NCI-H460 (cell line): ENCODE results near the gene GRAPL. TPM values are rescaled to one million over a fixed set of nuclear protein-coding genes. Genes with fewer than 3 reads are reported as not detected.
"Not testable (repeated sequence)": the region's sequence is repeated elsewhere in the genome, so short reads cannot be mapped to it uniquely, and the experiment has no call there.

Experiments
- DNase-seq: peaks from one replicate; pipeline ENCODE4 v3.0.0-alpha.2; 2016; ENCODE audit warnings: low read depth; ENCODE audit errors: extremely low read depth
- total RNA-seq: library from RNA; depleted of rRNA; stranded (reverse); fragments of >200 nt; shearing (Covaris generic); gene quantifications from 2 replicates; pipeline ENCODE4 v1.2.3, GENCODE V29; 2014; rRNA removed

The GRAPL gene
- total RNA-seq, 1 experiment from 2014 or later: not detected

GRCh38 chr17:19187883-19188869, 60.8 kb downstream of the GRAPL start:
- DNase-seq: not testable (repeated sequence)

DNA sequence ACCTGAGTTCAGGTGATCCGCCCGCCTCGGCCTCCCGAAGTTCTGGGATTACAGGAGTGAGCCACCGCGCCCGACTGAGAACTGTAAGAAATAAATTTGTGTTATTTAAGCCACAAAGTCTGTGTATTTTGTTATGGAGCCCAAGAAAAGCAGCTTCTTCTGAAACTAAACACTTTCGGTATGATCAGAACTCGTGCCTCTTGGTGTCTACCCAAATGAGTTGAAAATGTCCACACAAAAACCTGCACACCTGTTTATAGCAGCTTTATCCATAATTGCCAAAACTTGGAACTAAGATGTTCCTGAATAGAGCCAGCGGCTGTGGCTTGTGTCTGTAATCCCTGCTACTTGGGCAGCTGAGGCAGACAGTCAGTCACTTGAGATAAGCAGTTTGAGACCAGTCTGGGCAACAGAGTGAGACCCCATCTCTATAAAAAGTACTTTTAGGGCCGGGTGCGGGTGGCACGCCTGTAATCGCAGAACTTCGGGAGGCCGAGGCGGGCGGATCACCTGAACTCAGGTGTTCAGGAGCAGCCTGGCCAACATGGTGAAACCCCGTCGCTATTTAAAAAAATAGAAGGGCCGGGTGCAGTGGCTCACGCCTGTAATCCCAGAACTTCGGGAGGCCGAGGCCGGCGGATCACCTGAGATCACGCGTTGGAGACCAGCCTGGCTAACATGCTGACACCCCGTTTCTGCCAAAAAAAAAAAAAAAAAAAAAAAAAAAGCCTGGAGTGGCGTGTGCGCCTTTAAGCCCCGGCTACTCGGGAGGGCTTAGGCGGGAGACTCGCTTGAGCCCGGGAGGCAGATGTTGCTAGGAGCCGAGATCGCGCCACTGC, 61.7 kb downstream of the GRAPL start:
- DNase-seq: not testable (repeated sequence)

DNA sequence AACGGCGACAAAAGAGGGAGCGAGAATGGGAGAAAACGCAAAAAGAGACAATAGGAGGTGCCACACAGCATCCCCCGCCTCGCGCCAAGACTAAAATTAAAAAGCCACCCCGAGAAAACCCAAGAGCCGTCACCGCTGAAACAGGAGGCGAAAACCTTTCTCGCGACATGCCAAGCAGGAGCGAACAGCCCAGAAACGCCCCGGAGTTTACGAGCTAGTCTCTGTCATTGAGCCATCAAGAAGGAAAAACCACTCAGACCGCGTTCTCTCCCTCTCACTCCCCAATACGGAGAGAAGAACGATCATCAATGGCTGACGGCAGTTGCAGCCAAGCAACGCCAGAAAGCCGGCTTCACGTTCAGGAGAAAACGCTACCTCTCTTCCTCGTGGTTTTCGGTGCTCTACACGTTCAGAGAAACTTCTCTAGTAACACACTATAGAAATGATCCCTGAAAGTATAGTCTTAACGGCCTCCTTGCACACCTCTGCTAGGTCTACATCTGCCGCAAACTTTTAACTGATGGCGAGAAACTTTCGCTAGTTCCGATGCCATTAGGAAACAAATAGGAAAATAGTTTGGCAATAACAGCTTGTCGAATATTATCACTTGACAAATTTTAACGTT, 62.5 kb downstream of the GRAPL start:
- not testable (repeated sequence) for DNase-seq

- not testable (repeated sequence) for DNase-seq
Observed at GRCh38 chr17:19196382-19197204, 69.2 kb downstream of the GRAPL start.

- not testable (repeated sequence) for DNase-seq
Observed at GRCh38 chr17:19202448-19202847, 75.1 kb downstream of the GRAPL start.

GRCh38 chr17:19203429-19203828, 76.0 kb downstream of the GRAPL start:
- not testable (repeated sequence) for DNase-seq

Other genes starting within 250 kb of the GRAPL start
- not detected in 2 replicates for gene SLC5A10, start 175.4 kb upstream of the GRAPL start, total RNA-seq
- 17.8 and 19.1 TPM in 2 replicates for gene FAM83G, start 122.8 kb upstream of the GRAPL start, total RNA-seq
- gene GRAP, start 80.6 kb upstream of the GRAPL start, total RNA-seq: not detected in 2 replicates
- 19.4 and 25.0 TPM in 2 replicates for gene EPN2, start 109.8 kb downstream of the GRAPL start, total RNA-seq
- 20.2 and 20.6 TPM in 2 replicates for gene B9D1, start 235.1 kb downstream of the GRAPL start, total RNA-seq